Measurements from ENCODE around the gene GTF2A1L. TPM values are rescaled to one million over a fixed set of nuclear protein-coding genes. Genes with fewer than 3 reads are reported as not detected.
A peak's percentile ranks its signal among the peaks of the same experiment; 100 is the strongest.

Gene GTF2A1L
- total RNA-seq, 4 donors from 2014 or later = 14.1 to 32.2 (median 22.1) TPM

DNA sequence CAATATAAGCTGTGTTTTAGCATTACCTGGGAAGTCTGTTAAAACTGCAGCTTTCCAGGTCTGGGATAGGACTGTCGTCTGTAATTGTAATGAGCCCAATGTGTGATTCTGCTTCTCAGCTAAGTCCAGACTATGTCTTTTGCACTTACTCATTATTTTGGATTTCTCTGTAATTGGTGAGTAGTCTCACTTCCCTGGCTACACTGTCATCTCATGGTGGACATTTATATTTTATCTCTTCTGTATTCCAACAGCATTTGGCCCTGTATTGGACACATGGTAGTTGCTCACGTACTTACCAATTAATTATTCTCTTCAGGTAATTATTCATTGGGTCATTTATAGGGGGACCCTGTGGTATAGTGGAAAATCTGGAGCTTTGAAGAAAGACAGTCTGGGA lies 109.9 kb downstream of the GTF2A1L start:
- Histone ChIP-seq H3K4me3 (no peak overlapping the region), H3K27me3 (no peaks in the 10 kb centered on the region), H3K9me3 (no peaks in the 10 kb centered on the region), H3K27ac (peak overlapping the region in 3 of 4 donors; percentile 26 to 72 (median 48)), H3K36me3 (no peaks in the 10 kb centered on the region), H3K4me1 (peaks cover 4 to 45% (median 5%) of the 10 kb centered on the region in 3 donors)
- TF ChIP-seq POLR2AphosphoS5 (IDR thresholded peaks at IDR 0.05) (no peak), EP300 (IDR thresholded peaks at IDR 0.05) (no peak), POLR2A (IDR thresholded peaks at IDR 0.05) (no peak)
- TF ChIP-seq, protein P1, sequence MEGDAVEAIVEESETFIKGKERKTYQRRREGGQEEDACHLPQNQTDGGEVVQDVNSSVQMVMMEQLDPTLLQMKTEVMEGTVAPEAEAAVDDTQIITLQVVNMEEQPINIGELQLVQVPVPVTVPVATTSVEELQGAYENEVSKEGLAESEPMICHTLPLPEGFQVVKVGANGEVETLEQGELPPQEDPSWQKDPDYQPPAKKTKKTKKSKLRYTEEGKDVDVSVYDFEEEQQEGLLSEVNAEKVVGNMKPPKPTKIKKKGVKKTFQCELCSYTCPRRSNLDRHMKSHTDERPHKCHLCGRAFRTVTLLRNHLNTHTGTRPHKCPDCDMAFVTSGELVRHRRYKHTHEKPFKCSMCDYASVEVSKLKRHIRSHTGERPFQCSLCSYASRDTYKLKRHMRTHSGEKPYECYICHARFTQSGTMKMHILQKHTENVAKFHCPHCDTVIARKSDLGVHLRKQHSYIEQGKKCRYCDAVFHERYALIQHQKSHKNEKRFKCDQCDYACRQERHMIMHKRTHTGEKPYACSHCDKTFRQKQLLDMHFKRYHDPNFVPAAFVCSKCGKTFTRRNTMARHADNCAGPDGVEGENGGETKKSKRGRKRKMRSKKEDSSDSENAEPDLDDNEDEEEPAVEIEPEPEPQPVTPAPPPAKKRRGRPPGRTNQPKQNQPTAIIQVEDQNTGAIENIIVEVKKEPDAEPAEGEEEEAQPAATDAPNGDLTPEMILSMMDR (IDR thresholded peaks at IDR 0.05) = no peak
- ATAC-seq = no peak
- WGBS, 2 donors (ENCODE audit: low coverage in 1 of 2) = 8 to 59% methylated on average over 2 of the region's 2 CpGs

DNA sequence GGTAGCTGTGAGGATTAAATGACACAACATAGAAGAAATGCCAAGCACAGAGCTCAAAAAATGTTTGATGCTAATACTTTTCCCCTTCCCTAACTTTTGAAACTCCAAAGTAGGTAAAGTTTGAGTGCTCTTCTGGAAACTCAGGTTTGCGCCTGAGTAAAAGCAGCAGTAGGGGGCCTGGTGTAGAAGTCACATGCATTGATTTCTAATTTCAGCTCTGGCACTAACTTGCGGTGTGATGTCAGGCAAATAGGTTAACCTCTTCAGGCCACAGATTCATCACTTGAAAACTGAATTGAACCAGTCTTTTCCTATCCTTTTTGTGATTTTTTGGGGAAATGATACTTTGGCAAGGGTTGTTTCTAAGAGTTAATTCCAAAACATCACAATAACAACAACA lies 110.6 kb downstream of the GTF2A1L start:
- Histone ChIP-seq H3K9me3 (no peaks in the 10 kb centered on the region), H3K4me1 (peaks cover 2 to 45% (median 5%) of the 10 kb centered on the region in 3 donors), H3K27ac (peak overlapping the region in 3 of 4 donors; percentile 48 to 72 (median 59)), H3K36me3 (no peaks in the 10 kb centered on the region), H3K4me3 (no peak overlapping the region), H3K27me3 (no peaks in the 10 kb centered on the region)
- no peak for TF ChIP-seq POLR2AphosphoS5 (IDR thresholded peaks at IDR 0.05)
- no peak for TF ChIP-seq POLR2A (IDR thresholded peaks at IDR 0.05)
- TF ChIP-seq, protein P1 (IDR thresholded peaks at IDR 0.05) = no peak
- no peak for TF ChIP-seq EP300 (IDR thresholded peaks at IDR 0.05)
- 53 to 65% methylated on average over 2 of the region's 2 CpGs for WGBS, 2 donors (ENCODE audit: low coverage in 1 of 2)
- ATAC-seq = no peak

DNA sequence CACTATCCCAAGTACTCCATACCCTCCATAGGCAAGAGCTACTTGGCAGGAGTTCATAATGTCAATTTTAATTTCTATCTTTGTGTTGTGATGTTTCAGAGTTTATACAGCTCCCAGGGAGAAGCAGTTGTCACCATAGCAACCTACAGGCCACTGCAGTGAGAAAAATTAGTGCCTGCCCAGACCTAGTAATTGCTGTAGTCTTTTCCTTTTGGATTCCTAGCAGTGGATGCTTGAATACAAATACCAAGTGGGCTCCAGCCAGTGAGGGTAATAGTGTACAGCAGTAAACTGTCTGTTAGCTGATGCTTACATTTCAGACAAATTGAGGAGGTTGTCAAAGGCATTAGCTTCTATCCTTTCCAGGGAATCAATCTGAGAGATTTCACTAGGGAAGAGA lies 111.2 kb downstream of the GTF2A1L start:
- H3K27me3 ChIP-seq = no peaks in the 10 kb centered on the region
- H3K27ac ChIP-seq = peak overlapping the region in 3 of 4 donors; percentile 48 to 72 (median 59)
- no peaks in the 10 kb centered on the region for H3K36me3 ChIP-seq
- ATAC-seq = no peak
- no peak overlapping the region for H3K4me3 ChIP-seq
- H3K4me1 ChIP-seq = peaks cover 2 to 43% (median 5%) of the 10 kb centered on the region in 3 donors
- H3K9me3 ChIP-seq = no peaks in the 10 kb centered on the region
- TF ChIP-seq, protein P1 (IDR thresholded peaks at IDR 0.05) = no peak
- TF ChIP-seq POLR2A (IDR thresholded peaks at IDR 0.05) = no peak
- no peak for TF ChIP-seq EP300 (IDR thresholded peaks at IDR 0.05)
- no peak for TF ChIP-seq POLR2AphosphoS5 (IDR thresholded peaks at IDR 0.05)

Small RNA genes within 50 kb of the gene (small RNA-seq; reads per million reads assigned to genes)
- gene TPT1P11 = 0 reads per million in 4 donors

Other genes with a start within 250 kb of the GTF2A1L start
- gene PPP1R21, start 177.1 kb upstream of the GTF2A1L start, total RNA-seq = 10 to 100 TPM; 45.0 to 73.8 (median 58.8) TPM
- gene STON1, start 87.7 kb upstream of the GTF2A1L start, total RNA-seq = 100 to 1,000 TPM; 118 to 263 (median 158) TPM
- gene LHCGR, start 137.9 kb downstream of the GTF2A1L start, total RNA-seq = 1 to 10 TPM in 3 of 4 donors, under 1 TPM in 1; 0.20 to 2.2 (median 1.5) TPM